KOPT-K1 (cell line): ENCODE measurements around the gene ENKUR.
"Not testable (repeated sequence)": the region's sequence is repeated elsewhere in the genome, so short reads cannot be mapped to it uniquely, and the experiment has no call there.

ENCODE experiments used
- H3K27ac ChIP-seq: fragments of 200-600 bp; sonication (generic); 2 replicates; pipeline ENCODE4 v1.5.1; 2016; ENCODE audit warnings: antibody characterized with exemption, mild to moderate bottlenecking, low read depth, low read length; ENCODE audit not compliant: poor library complexity, severe bottlenecking
- H3K36me3 ChIP-seq: fragments of 200-600 bp; sonication (generic); 2 replicates; pipeline ENCODE4 v1.5.1; 2017; ENCODE audit warnings: antibody characterized with exemption, mild to moderate bottlenecking, low read length, moderate library complexity; ENCODE audit not compliant: insufficient read depth
- H3K9me3 ChIP-seq: fragments of 200-600 bp; sonication (generic); 2 replicates; pipeline ENCODE4 v1.5.1; 2017; ENCODE audit warnings: antibody characterized with exemption, low read length, mild to moderate bottlenecking; ENCODE audit not compliant: insufficient read depth, poor library complexity, severe bottlenecking

ENKUR gene

GRCh38 chr10:25046641-25047040, 30.7 kb upstream of the ENKUR start:
- Histone ChIP-seq H3K36me3 (no peaks in the 10 kb centered on the region), H3K27ac (no peak overlapping the region), H3K9me3 (no peaks in the 10 kb centered on the region)

DNA sequence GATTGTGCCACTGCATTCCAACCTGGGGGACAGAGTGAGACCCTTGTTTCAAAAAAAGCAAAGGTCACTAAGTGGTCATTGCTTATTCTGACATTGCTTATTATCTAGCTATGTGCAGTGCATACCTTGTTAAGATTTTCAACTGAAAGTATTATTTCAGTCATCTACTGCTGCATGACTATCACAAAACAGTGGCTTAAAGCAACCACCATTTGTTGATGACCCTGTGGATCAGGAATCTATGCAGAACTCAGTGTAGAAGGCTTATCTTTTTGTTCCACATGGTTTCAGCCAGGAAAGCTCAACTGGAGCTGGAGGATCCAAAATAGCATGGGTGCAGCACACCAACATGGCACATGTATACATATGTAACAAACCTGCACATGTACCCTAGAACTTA, 23.6 kb upstream of the ENKUR start:
- Histone ChIP-seq H3K36me3 (no peaks in the 10 kb centered on the region), H3K27ac (no peak overlapping the region), H3K9me3 (no peaks in the 10 kb centered on the region)

- H3K36me3 ChIP-seq: no peaks in the 10 kb centered on the region
- no peaks in the 10 kb centered on the region for H3K9me3 ChIP-seq
- H3K27ac ChIP-seq: no peak overlapping the region
These were observed 22.4 kb upstream of the ENKUR start for GRCh38 chr10:25038325-25038724.

GRCh38 chr10:25036381-25036780, 20.4 kb upstream of the ENKUR start:
- no peaks in the 10 kb centered on the region for H3K9me3 ChIP-seq
- no peaks in the 10 kb centered on the region for H3K36me3 ChIP-seq
- no peak overlapping the region for H3K27ac ChIP-seq

GRCh38 chr10:25029519-25029918, 13.6 kb upstream of the ENKUR start:
- Histone ChIP-seq H3K9me3 (no peaks in the 10 kb centered on the region), H3K27ac (no peak overlapping the region), H3K36me3 (0 out of 2 replicates have a peak, but pooled peaks cover 5% of the 10 kb centered on the region)

DNA sequence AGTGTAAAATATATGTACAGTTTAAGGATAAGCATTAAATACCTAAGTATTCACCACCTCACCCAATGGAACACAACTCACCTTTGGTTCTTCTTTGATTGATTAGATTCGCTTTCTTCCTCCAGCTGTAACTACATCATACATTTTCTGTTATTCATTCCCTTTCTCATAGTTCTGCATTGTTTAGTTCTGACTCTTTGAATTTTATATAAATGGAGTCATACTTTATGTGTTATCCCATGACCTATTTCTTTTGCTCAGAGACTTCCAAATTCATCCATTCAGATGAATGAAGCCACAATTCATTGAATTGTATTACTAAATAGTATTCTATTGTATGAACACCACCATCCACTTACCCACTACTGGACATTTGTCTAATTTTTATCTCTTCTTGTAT, 12.8 kb upstream of the ENKUR start:
- H3K27ac ChIP-seq: no peak overlapping the region
- no peaks in the 10 kb centered on the region for H3K9me3 ChIP-seq
- H3K36me3 ChIP-seq: peaks cover 5% of the 10 kb centered on the region; the same call in 1 of the 2 replicates

DNA sequence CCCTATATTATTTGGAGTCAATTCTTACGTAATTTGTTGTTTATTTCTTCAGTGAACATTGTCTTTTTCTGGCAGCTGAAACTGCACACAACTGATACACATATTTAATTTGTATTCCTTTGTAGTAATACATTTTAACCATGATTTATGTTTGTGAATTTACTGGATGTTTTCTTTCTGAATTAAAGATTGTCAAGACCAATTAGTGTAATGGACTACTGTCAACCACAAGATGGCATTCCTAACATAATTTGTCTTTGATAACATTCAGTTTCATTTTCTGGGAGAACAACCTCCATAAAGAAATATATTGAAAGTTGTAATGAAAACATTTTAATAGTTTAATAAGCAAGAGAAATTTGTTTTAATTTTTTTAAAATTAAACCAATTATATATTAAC, 10.5 kb upstream of the ENKUR start:
- H3K9me3 ChIP-seq: no peaks in the 10 kb centered on the region
- H3K27ac ChIP-seq: no peak overlapping the region
- peaks cover 5% of the 10 kb centered on the region for H3K36me3 ChIP-seq

DNA sequence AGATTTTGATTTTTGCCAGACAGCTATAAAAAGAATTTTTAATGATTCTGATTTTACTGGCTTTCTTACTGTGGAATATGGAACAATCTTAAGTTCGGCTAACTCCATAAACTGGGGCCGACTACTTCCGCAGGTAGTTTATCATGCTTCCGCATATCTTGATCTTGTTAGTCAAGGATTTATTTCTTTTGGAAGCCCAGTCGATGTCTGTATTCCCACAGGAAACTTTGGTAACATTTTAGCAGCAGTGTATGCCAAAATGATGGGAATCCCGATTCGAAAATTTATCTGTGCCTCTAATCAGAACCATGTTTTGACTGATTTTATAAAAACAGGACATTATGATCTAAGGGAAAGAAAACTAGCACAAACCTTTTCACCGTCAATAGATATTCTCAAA, 8.6 kb upstream of the ENKUR start:
- H3K36me3 ChIP-seq: peaks cover 5% of the 10 kb centered on the region
- no peaks in the 10 kb centered on the region for H3K9me3 ChIP-seq
- no peak overlapping the region for H3K27ac ChIP-seq

DNA sequence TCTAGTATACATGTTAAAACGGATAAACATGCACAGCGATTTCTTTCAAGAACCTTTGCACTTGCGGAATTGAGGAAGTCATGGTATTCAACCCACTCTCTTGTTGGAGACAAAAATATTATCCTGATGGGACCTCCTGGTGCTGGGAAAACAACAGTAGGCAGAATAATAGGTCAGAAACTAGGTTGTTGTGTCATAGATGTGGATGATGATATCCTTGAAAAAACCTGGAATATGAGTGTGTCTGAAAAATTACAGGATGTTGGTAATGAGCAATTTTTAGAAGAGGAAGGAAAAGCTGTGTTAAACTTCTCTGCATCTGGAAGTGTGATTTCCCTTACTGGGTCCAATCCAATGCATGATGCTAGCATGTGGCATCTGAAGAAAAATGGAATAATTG, 7.3 kb upstream of the ENKUR start:
- no peaks in the 10 kb centered on the region for H3K9me3 ChIP-seq

DNA sequence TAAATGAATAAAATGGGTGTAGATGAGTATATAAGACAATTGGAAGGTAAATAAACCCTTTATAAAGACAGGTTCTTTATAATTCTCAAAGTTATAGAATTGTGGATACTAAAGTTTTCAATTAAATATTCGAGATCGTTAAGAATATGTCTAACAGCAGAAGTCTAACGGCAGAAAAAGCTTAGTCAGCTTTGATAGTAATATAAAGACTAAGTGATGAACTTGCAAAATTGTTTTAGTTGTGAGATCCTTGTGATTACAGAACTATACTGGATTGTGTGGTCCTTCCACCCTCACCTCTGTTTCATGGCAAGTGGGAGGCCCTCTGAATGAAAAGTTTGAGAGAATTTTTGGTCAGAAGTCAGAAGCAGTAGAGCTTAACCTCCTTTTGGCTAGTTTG, 2.7 kb upstream of the ENKUR start:
- no peaks in the 10 kb centered on the region; the same call in none of the 2 replicates for H3K36me3 ChIP-seq
- H3K27ac ChIP-seq: no peak overlapping the region
- no peaks in the 10 kb centered on the region for H3K9me3 ChIP-seq

More for the DNA sequence above, 7.3 kb upstream of the ENKUR start:
- H3K36me3 ChIP-seq: peaks cover 5% of the 10 kb centered on the region
- no peak overlapping the region for H3K27ac ChIP-seq

DNA sequence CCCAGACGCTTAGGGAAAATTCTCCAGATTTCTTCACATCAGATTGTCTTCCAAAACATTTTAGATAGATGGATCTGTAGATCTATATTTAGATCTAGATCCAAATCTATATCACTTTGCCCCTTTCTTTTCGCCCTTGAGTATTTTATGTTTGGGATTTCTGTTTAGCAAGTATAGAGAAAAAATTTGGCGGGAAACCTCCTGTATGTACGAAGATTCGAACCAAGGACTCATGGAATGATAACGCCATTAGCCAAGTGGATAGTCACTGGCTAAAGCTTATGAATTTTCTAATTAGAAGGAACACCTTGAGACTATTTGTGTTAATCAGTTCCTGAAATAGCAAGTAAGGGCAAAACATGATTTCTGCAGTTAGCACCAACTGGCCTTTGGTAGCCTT, 1.7 kb upstream of the ENKUR start:
- H3K27ac ChIP-seq: peak overlapping the region; percentile 84
- H3K36me3 ChIP-seq: no peaks in the 10 kb centered on the region; the same call in 1 of the 2 replicates
- H3K9me3 ChIP-seq: no peaks in the 10 kb centered on the region

- Histone ChIP-seq H3K27ac (peak overlapping the region; percentile 84), H3K9me3 (no peaks in the 10 kb centered on the region), H3K36me3 (no peaks in the 10 kb centered on the region; the same call in 1 of the 2 replicates)
These were observed 1.2 kb upstream of the ENKUR start for GRCh38 chr10:25017154-25017590.

GRCh38 chr10:25016376-25017153, 607 bp upstream of the ENKUR start, which contains the start of gene THNSL1:
Gene THNSL1, plus strand, starts transcription at chr10:25016612. Its CDS starts 6,612 bp downstream, at chr10:25023224.
- no peaks in the 10 kb centered on the region for H3K36me3 ChIP-seq
- H3K27ac ChIP-seq: peak within 1 kb of the TSS; percentile 84
- no peaks in the 10 kb centered on the region for H3K9me3 ChIP-seq

- no peak overlapping the region for H3K27ac ChIP-seq
- H3K9me3 ChIP-seq: no peaks in the 10 kb centered on the region
These were observed 1.4 kb downstream of the ENKUR start for GRCh38 chr10:25014579-25014978.

GRCh38 chr10:25011591-25011990, 4.4 kb downstream of the ENKUR start:
- not testable (repeated sequence) for H3K9me3 ChIP-seq, H3K27ac ChIP-seq, H3K36me3 ChIP-seq

More at GRCh38 chr10:25014579-25014978, 1.4 kb downstream of the ENKUR start:
- H3K36me3 ChIP-seq: no peaks in the 10 kb centered on the region

- H3K9me3 ChIP-seq: peaks cover 15% of the 10 kb centered on the region
- no peak overlapping the region for H3K27ac ChIP-seq
- no peaks in the 10 kb centered on the region for H3K36me3 ChIP-seq
These were observed 17.9 kb downstream of the ENKUR start for GRCh38 chr10:24998044-24998443.
